Measurements from ENCODE around the gene SHKBP1.

DNA sequence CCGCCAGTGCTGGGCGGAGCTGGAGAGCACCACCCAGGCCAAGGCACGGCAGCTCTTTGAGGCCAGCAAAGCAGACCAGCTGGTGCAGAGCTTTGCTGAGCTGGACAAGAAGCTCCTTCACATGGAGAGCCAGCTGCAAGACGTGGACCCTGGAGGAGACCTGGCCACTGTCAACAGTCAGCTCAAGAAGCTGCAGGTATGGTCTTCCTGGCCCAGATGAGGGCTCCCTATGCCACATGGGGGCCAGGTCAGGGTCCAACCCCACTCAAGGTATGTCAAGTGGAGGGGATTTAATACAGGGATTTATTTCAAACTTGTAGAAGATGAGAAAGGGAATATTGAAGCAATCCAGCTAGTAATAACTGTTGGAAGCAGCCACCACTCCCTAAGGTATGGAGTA, 42.5 kb upstream of the SHKBP1 start:
- TF ChIP-seq GATA2 (IDR thresholded peaks at IDR 0.05; ENCODE audit: low read depth, low read length) (no peak), GATA3 (IDR thresholded peaks at IDR 0.05; ENCODE audit: low read depth, low read length) (no peak)
